Stimulated activated CD4-positive, alpha-beta T cell treated with anti-CD3 and anti-CD28 coated beads, Interleukin-15, amount 100 ng/mL, for 48 hours (primary cell): ENCODE results near the gene DAPP1.

ENCODE experiments used
- DNase-seq, 2 donors: peaks; one replicate each; pipeline ENCODE4 v3.0.0-alpha.2; 2020; ENCODE audit warnings: low read depth in 2 of 2

The DAPP1 gene

GRCh38 chr4:99915449-99915848, 98.8 kb downstream of the DAPP1 start:
- no peak for DNase-seq

GRCh38 chr4:99917575-99917974, 100.9 kb downstream of the DAPP1 start:
- DNase-seq: no peak

GRCh38 chr4:99918656-99919055, 102.0 kb downstream of the DAPP1 start:
- DNase-seq: no peak
